DOHH2 (cell line): ENCODE measurements around the gene CHST1.

ENCODE experiments used
- H3F3A ChIP-seq: fragments of 200-600 bp; sonication (generic), shearing (Covaris generic); 2 replicates; pipeline ENCODE4 v1.6.0; 2016; ENCODE audit warnings: antibody characterized with exemption, mild to moderate bottlenecking; ENCODE audit not compliant: control insufficient read depth, insufficient read depth
- H3K27ac ChIP-seq: fragments of 200-600 bp; sonication (generic); 2 replicates; pipeline ENCODE4 v1.5.1; 2014; ENCODE audit warnings: low read depth, mild to moderate bottlenecking, low read length, moderate library complexity
- H3K27me3 ChIP-seq: fragments of 200-600 bp; sonication (generic); 2 replicates; pipeline ENCODE4 v1.6.1; 2014; ENCODE audit warnings: mild to moderate bottlenecking, low read length, mixed read lengths; ENCODE audit not compliant: control insufficient read depth
- H3K36me3 ChIP-seq: fragments of 200-600 bp; sonication (generic); 2 replicates; pipeline ENCODE4 v1.6.1; 2014; ENCODE audit warnings: mild to moderate bottlenecking, low read length, moderate library complexity, mixed read lengths; ENCODE audit not compliant: control insufficient read depth
- H3K4me1 ChIP-seq: fragments of 200-600 bp; sonication (generic); 2 replicates; pipeline ENCODE4 v1.6.1; 2014; ENCODE audit warnings: mild to moderate bottlenecking, low read length, mixed read lengths; ENCODE audit not compliant: control insufficient read depth
- H3K4me2 ChIP-seq: fragments of 200-600 bp; sonication (generic); 2 replicates; pipeline ENCODE4 v1.6.0; 2014; ENCODE audit warnings: mild to moderate bottlenecking, low read length, moderate library complexity
- H3K4me3 ChIP-seq: fragments of 200-600 bp; sonication (generic); 2 replicates; pipeline ENCODE4 v1.5.1; 2014; ENCODE audit warnings: mild to moderate bottlenecking, low read length, mixed read lengths
- H3K79me2 ChIP-seq: fragments of 200-600 bp; sonication (generic); 2 replicates; pipeline ENCODE4 v1.6.1; 2014; ENCODE audit warnings: mild to moderate bottlenecking, low read length, mixed read lengths; ENCODE audit not compliant: control insufficient read depth
- H3K9me2 ChIP-seq: fragments of 200-600 bp; sonication (generic); replicated peaks from 2 replicates; pipeline ENCODE4 v1.6.1; 2014; ENCODE audit warnings: mild to moderate bottlenecking, low read length, mixed read lengths; ENCODE audit not compliant: control insufficient read depth
- H3K9me3 ChIP-seq: fragments of 200-600 bp; sonication (generic); 2 replicates; pipeline ENCODE4 v1.6.1; 2014; ENCODE audit warnings: antibody characterized with exemption, low read length, mixed read lengths; ENCODE audit not compliant: control insufficient read depth, insufficient read depth
- H4K20me1 ChIP-seq: fragments of 200-600 bp; sonication (generic); 2 replicates; pipeline ENCODE4 v1.6.0; 2014; ENCODE audit warnings: low read depth, mild to moderate bottlenecking, antibody characterized with exemption, low read length, moderate library complexity; ENCODE audit not compliant: control insufficient read depth, insufficient read depth
- CTCF ChIP-seq: fragments of 200-600 bp; sonication (generic); IDR thresholded peaks from one replicate; pipeline ENCODE4 v1.5.1; 2014; ENCODE audit warnings: antibody characterized with exemption, mild to moderate bottlenecking, low read depth, low read length; ENCODE audit not compliant: poor library complexity, severe bottlenecking
- EZH2phosphoT487 ChIP-seq: fragments of 200-600 bp; sonication (generic); IDR thresholded peaks from 2 replicates; pipeline ENCODE4 v1.6.1; 2017; ENCODE audit warnings: borderline replicate concordance, mild to moderate bottlenecking, antibody characterized with exemption, low read length, moderate library complexity, mixed read lengths

The CHST1 gene

GRCh38 chr11:45702511-45702910, 37.1 kb upstream of the CHST1 start:
- Histone ChIP-seq H3K79me2 (no peaks in the 10 kb centered on the region), H3K4me3 (no peak overlapping the region), H3K36me3 (no peaks in the 10 kb centered on the region), H3F3A (no peaks in the 10 kb centered on the region), H3K9me2 (no peaks in the 10 kb centered on the region), H3K4me1 (no peaks in the 10 kb centered on the region), H3K27me3 (peaks cover 24% of the 10 kb centered on the region), H3K9me3 (no peaks in the 10 kb centered on the region), H3K4me2 (no peak overlapping the region), H4K20me1 (no peaks in the 10 kb centered on the region), H3K27ac (no peak overlapping the region)
- no peak for TF ChIP-seq EZH2phosphoT487
- TF ChIP-seq CTCF, result no peak

- H3K9me3 ChIP-seq, result no peaks in the 10 kb centered on the region
- H3K27ac ChIP-seq, result no peak overlapping the region
- H3K79me2 ChIP-seq, result no peaks in the 10 kb centered on the region
- H3K4me1 ChIP-seq, result no peaks in the 10 kb centered on the region
- H3K4me3 ChIP-seq, result no peak overlapping the region
- H4K20me1 ChIP-seq, result no peaks in the 10 kb centered on the region
- no peaks in the 10 kb centered on the region for H3K27me3 ChIP-seq
- no peaks in the 10 kb centered on the region for H3F3A ChIP-seq
- H3K9me2 ChIP-seq, result no peaks in the 10 kb centered on the region
- H3K36me3 ChIP-seq, result no peaks in the 10 kb centered on the region
- TF ChIP-seq EZH2phosphoT487 (no peak), CTCF (no peak)
- H3K4me2 ChIP-seq, result no peak overlapping the region
These were observed 33.5 kb upstream of the CHST1 start for GRCh38 chr11:45698777-45699497.

- Histone ChIP-seq H3K9me2 (no peaks in the 10 kb centered on the region), H3F3A (no peaks in the 10 kb centered on the region), H3K4me2 (no peak overlapping the region), H3K36me3 (no peaks in the 10 kb centered on the region), H3K27me3 (peaks cover 17% of the 10 kb centered on the region), H3K79me2 (no peaks in the 10 kb centered on the region), H3K4me3 (no peak overlapping the region), H3K4me1 (no peaks in the 10 kb centered on the region), H4K20me1 (no peaks in the 10 kb centered on the region), H3K27ac (no peak overlapping the region), H3K9me3 (no peaks in the 10 kb centered on the region)
- TF ChIP-seq CTCF (no peak), EZH2phosphoT487 (no peak)
These were observed 27.5 kb upstream of the CHST1 start for GRCh38 chr11:45692808-45693453.
